BE2C (cell line): Measurements from ENCODE around the gene PRG2.

Source experiments
- DNase-seq: peaks from one replicate; pipeline ENCODE4 v3.0.0-alpha.2; 2020
- H3K27me3 ChIP-seq: fragments of 250-450 bp; sonication (Bioruptor Pico); 2 replicates; pipeline ENCODE4 v1.5.1; 2020; ENCODE audit warnings: mild to moderate bottlenecking
- H3K36me3 ChIP-seq: fragments of 250-450 bp; sonication (Bioruptor Pico); 2 replicates; pipeline ENCODE4 v1.5.1; 2020; ENCODE audit warnings: mild to moderate bottlenecking
- H3K4me1 ChIP-seq: fragments of 250-450 bp; sonication (Bioruptor Pico); 2 replicates; pipeline ENCODE4 v1.5.1; 2020
- H3K4me3 ChIP-seq: 2 replicates; pipeline ENCODE4 v1.5.1; 2011; ENCODE audit warnings: low read depth, low read length
- H3K9me3 ChIP-seq: fragments of 250-450 bp; sonication (Bioruptor Pico); 2 replicates; pipeline ENCODE4 v1.5.1; 2020
- TF ChIP-seq, protein P1 (sequence below): IDR thresholded peaks from 2 replicates; pipeline ENCODE4 v1.5.1; 2012; ENCODE audit warnings: mild to moderate bottlenecking, low read depth, low read length

Gene PRG2

DNA sequence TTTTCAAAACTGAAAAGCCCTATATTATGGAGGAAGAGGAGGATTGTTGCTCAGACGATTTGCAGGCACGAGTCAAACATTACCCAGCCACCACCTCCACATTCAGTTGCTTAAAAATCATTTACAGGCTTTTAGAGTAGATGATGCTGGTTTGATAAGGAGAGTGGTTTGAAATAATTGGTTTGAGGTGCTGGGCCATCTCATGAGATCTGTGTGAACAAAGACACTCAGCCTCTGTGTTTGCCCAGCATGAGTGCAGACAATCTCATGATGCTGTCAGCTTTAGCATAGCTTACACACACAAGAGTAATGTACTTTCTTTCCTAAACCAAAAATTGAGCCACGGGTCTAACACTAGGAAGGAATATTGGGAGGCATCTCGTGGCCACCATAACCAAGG lies 32.2 kb upstream of the PRG2 start:
- H3K4me1 ChIP-seq, result no peaks in the 10 kb centered on the region
- DNase-seq, result no peak
- no peaks in the 10 kb centered on the region for H3K36me3 ChIP-seq

DNA sequence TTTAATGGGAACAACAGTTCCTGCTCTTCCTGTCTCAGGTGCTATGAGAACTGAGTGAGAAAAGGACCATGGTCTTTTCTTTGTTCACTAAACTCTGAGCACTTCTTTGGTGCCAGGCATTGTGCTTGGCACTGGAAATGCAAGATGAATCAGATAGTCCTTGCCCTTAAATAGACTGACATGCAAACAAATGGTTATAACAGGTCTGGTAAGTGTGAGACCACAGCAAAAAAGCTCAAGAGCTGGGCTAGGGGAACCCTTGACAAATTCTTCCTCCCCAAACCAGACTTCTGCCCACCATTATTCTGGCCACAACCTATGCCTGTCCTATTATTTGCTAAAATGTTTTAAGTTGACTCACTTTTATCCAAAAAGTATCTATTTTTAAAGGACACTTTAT lies 31.4 kb upstream of the PRG2 start:
- Histone ChIP-seq H3K4me3 (no peak overlapping the region), H3K9me3 (no peaks in the 10 kb centered on the region), H3K27me3 (no peaks in the 10 kb centered on the region), H3K36me3 (no peaks in the 10 kb centered on the region), H3K4me1 (no peaks in the 10 kb centered on the region)
- TF ChIP-seq, protein P1, sequence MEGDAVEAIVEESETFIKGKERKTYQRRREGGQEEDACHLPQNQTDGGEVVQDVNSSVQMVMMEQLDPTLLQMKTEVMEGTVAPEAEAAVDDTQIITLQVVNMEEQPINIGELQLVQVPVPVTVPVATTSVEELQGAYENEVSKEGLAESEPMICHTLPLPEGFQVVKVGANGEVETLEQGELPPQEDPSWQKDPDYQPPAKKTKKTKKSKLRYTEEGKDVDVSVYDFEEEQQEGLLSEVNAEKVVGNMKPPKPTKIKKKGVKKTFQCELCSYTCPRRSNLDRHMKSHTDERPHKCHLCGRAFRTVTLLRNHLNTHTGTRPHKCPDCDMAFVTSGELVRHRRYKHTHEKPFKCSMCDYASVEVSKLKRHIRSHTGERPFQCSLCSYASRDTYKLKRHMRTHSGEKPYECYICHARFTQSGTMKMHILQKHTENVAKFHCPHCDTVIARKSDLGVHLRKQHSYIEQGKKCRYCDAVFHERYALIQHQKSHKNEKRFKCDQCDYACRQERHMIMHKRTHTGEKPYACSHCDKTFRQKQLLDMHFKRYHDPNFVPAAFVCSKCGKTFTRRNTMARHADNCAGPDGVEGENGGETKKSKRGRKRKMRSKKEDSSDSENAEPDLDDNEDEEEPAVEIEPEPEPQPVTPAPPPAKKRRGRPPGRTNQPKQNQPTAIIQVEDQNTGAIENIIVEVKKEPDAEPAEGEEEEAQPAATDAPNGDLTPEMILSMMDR, result no peak
- no peak for DNase-seq

More for the DNA sequence above, 32.2 kb upstream of the PRG2 start:
- Histone ChIP-seq H3K9me3 (no peaks in the 10 kb centered on the region), H3K27me3 (no peaks in the 10 kb centered on the region), H3K4me3 (no peak overlapping the region)
- TF ChIP-seq, protein P1, result no peak

DNA sequence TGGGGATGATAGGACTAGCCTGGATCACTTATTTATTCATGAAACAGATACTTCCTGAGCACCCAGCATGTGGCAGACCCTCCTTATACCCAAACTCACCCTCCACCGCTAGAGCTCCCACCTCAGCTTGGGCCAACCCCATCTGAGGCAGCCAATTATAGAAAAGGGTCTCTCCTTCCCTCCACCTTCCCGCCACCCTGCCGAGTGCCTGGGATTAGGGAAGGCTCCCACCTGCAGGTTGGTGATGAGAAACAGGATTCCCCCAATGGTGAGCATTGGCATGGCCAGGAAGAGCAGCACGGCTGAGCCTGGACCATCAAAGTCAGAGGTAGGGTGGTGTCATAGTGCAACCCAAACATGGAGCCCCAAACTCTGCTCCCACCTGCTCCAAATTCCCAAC lies 30.6 kb upstream of the PRG2 start:
- H3K36me3 ChIP-seq, result no peaks in the 10 kb centered on the region
- H3K4me1 ChIP-seq, result no peaks in the 10 kb centered on the region

DNA sequence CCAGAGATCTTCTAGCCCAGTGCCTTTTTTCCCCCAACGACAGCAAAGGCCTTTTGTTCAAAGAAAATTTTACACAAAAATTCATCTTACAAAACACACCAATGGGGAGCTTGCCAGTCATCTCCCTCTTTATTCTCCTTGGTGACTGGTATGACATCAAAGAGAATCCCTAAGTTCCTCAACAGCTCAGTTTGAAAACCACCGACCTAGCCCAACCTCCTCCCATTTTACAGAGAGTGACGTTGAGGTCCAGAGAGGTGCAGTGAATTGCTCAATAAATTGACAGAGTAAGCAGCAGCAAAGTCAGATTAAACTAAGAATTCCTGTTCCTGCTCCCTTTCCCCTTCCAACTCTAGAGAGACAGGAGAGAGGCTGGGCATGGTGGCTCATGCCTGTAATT lies 28.7 kb upstream of the PRG2 start:
- Histone ChIP-seq H3K27me3 (no peaks in the 10 kb centered on the region), H3K4me1 (no peaks in the 10 kb centered on the region), H3K4me3 (no peak overlapping the region), H3K36me3 (no peaks in the 10 kb centered on the region), H3K9me3 (no peaks in the 10 kb centered on the region)
- DNase-seq, result no peak
- TF ChIP-seq, protein P1, result no peak

More for the DNA sequence above, 30.6 kb upstream of the PRG2 start:
- H3K27me3 ChIP-seq, result no peaks in the 10 kb centered on the region
- no peak for DNase-seq
- no peaks in the 10 kb centered on the region for H3K9me3 ChIP-seq
- TF ChIP-seq, protein P1, result no peak
- no peak overlapping the region for H3K4me3 ChIP-seq

DNA sequence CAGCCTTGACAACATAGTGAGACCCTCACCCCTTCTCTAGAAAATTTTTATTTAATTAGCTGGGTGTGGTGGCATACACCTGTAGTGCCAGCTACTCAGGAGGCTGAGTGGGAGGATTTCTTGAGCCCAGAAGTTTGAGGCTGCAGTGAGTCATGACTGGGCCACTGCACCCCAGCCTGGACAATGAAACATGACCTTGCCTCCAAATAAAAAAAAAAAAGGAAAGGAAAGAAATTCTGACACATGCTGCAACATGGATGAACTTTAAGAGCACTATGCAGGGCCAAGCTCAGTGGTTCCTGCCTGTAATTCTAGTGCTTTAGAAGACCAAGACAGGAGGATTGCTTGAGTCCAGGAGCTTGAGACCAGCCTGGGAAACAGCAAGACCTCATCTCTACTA lies 27.7 kb upstream of the PRG2 start:
- Histone ChIP-seq H3K27me3 (no peaks in the 10 kb centered on the region), H3K36me3 (no peaks in the 10 kb centered on the region), H3K4me1 (no peaks in the 10 kb centered on the region), H3K9me3 (no peaks in the 10 kb centered on the region), H3K4me3 (no peak overlapping the region)
- TF ChIP-seq, protein P1, result no peak
- DNase-seq, result no peak

DNA sequence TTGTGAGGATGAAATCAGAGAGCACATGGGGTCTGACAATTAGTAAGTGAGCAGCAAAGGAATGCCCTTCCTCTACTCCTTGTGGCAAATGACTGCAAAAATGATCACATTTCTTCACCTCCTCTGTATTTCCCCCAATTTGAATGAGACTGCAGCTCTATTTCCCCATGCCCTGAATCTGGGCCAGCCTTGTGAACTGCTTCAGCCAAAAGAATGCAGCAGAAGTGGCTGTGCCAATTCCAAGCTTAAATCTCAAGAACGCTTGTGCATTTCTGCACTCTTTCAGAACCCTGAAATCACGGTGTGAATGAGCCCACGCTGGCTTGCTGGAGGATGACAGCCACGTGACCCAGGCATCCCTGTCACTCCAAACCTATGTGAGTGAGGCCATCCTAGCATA lies 26.6 kb upstream of the PRG2 start:
- Histone ChIP-seq H3K9me3 (no peaks in the 10 kb centered on the region), H3K36me3 (no peaks in the 10 kb centered on the region), H3K4me3 (no peak overlapping the region), H3K4me1 (no peaks in the 10 kb centered on the region), H3K27me3 (no peaks in the 10 kb centered on the region)
- TF ChIP-seq, protein P1, result no peak
- DNase-seq, result no peak
